K562 (cell line): ENCODE measurements around the gene PIK3CD. TPM values are rescaled to one million over a fixed set of nuclear protein-coding genes. Genes with fewer than 3 reads are reported as not detected.
A peak's percentile ranks its signal among the peaks of the same experiment; 100 is the strongest.

Source experiments
- ATF1 ChIP-seq, 2 experiments: fragments of 450-650 bp in 1 of 2; IDR thresholded peaks; 2 replicates each; pipeline ENCODE4 v1.6.1; 2016; ENCODE audit warnings: missing compliant biosample characterization in 1 of 2, missing genetic modification characterization in 1 of 2
- BCOR ChIP-seq: fragments of 450-650 bp; IDR thresholded peaks from 2 replicates; pipeline ENCODE4 v1.6.1; 2016
- BRD9 ChIP-seq: fragments of 450-650 bp; IDR thresholded peaks from 2 replicates; pipeline ENCODE4 v1.6.1; 2018; ENCODE audit warnings: low read depth; ENCODE audit not compliant: partially characterized antibody
- CBX3 ChIP-seq, 2 experiments: IDR thresholded peaks; 1 replicate in 1 of 2; 2 replicates in 1 of 2; pipeline ENCODE4 v1.6.1; 2012; ENCODE audit warnings: inconsistent platforms in 2 of 2, low read length in 2 of 2, borderline replicate concordance in 1 of 2, control low read depth in 1 of 2
- PHF20 ChIP-seq: fragments of 450-650 bp; IDR thresholded peaks from 2 replicates; pipeline ENCODE4 v1.6.1; 2018; ENCODE audit not compliant: partially characterized antibody
- PTRF ChIP-seq: fragments of 450-650 bp; IDR thresholded peaks from 2 replicates; pipeline ENCODE4 v1.6.1; 2016; ENCODE audit warnings: mild to moderate bottlenecking, missing genetic modification characterization, missing compliant biosample characterization
- REST ChIP-seq, 2 experiments: fragments of 450-650 bp; formaldehyde crosslinking in 1 of 2; IDR thresholded peaks; 2 replicates each; pipeline versions ENCODE4 v1.4.0 to v1.6.1; 2014 to 2020; ENCODE audit warnings: mild to moderate bottlenecking in 2 of 2, borderline replicate concordance in 1 of 2, low read depth in 1 of 2
- SAFB ChIP-seq: fragments of 200-400 bp; formaldehyde crosslinking; IDR thresholded peaks from 2 replicates; pipeline ENCODE4 v1.6.1; 2017; ENCODE audit warnings: low read depth, low read length, borderline replicate concordance
- SNAPC5 ChIP-seq: fragments of 250-450 bp; sonication (Bioruptor Pico); IDR thresholded peaks from 2 replicates; pipeline ENCODE4 v1.8.0; 2021; ENCODE audit warnings: moderate library complexity, mild to moderate bottlenecking, inconsistent platforms
- YBX1 ChIP-seq: fragments of 450-650 bp; IDR thresholded peaks from 2 replicates; pipeline ENCODE4 v1.7.1; 2016; ENCODE audit warnings: mild to moderate bottlenecking
- YY1 ChIP-seq, 3 experiments: IDR thresholded peaks; 2 replicates each; pipeline ENCODE4 v1.6.1; 2011; ENCODE audit warnings: low read length in 2 of 3, mild to moderate bottlenecking in 2 of 3, moderate library complexity in 2 of 3, borderline replicate concordance in 1 of 3, control low read depth in 1 of 3, low read depth in 1 of 3; ENCODE audit not compliant: insufficient read depth in 3 of 3, insufficient replicate concordance in 2 of 3, control insufficient read depth in 1 of 3, insufficient read length in 1 of 3; ENCODE audit errors: extremely low read depth in 1 of 3
- ZBTB9 ChIP-seq: fragments of 450-650 bp; formaldehyde crosslinking; IDR thresholded peaks from 2 replicates; pipeline ENCODE4 v1.4.0; 2020; ENCODE audit warnings: mild to moderate bottlenecking, moderate library complexity
- ZNF740 ChIP-seq, 3 experiments: fragments of 200-800 bp in 1 of 3; sonication (Bioruptor generic) in 1 of 3; sonication (generic) in 1 of 3; formaldehyde crosslinking in 1 of 3; IDR thresholded peaks; 2 replicates each; pipeline versions ENCODE4 v1.6.1 to v1.8.0; 2016 to 2022; ENCODE audit warnings: mild to moderate bottlenecking in 2 of 3, missing compliant biosample characterization in 2 of 3, missing genetic modification characterization in 2 of 3, missing genetic modification reagents in 1 of 3
- polyA plus RNA-seq, 8 experiments: library from polyadenylated mRNA; depleted of rRNA in 4 of 8; stranded (reverse) in 5 of 8; unstranded in 3 of 8; fragments of >200 nt; fragmentation: Nextera tagmentation in 2 of 8; fragmentation: Illumina TruSeq in 1 of 8; extraction: Ambion mirVana in 2 of 8; extraction: Trizol in 1 of 8; gene quantifications; 2 replicates each; pipeline versions ENCODE4 v1.2.1 to v1.2.3, GENCODE V29; 2011 to 2014; ENCODE audit warnings: inconsistent platforms in 1 of 8, missing spikeins in 1 of 8
- total RNA-seq, 7 experiments: library from RNA; depleted of rRNA in 6 of 7; stranded (reverse); fragments of >200 nt in 6 of 7; fragmentation: Illumina TruSeq in 2 of 7; extraction: Trizol in 2 of 7; gene quantifications; 2 replicates each; pipeline versions ENCODE4 v1.2.1 to v1.2.3, GENCODE V29; 2011 to 2021; ENCODE audit warnings: low replicate concordance in 1 of 7

The PIK3CD gene
- total and polyA plus RNA-seq, 9 of the 15 experiments (the other 6 are each of a cell fraction or from before 2014, with no cell fraction given), result 1.8 to 20.8 (median 7.2) TPM

- no peak for TF ChIP-seq REST (IDR thresholded peaks at IDR 0.05; ENCODE audit: borderline replicate concordance)
- TF ChIP-seq REST (CRISPR knock-in tag; IDR thresholded peaks at IDR 0.05; ENCODE audit: low read depth), result no peak
- no peak for TF ChIP-seq YBX1
- peak in 1 of 2 experiments; percentile 81; a peak in 2 of 3 replicates for TF ChIP-seq CBX3 (IDR thresholded peaks at IDR 0.05; ENCODE audit: borderline replicate concordance in 1 of 2, low read length in 2 of 2)
- TF ChIP-seq ZBTB9, result peak; percentile 39; the same call in 1 of the 2 replicates
- TF ChIP-seq PHF20, result peak; percentile 72
- TF ChIP-seq SAFB, result no peak
- TF ChIP-seq BRD9, result peak; percentile 36
- TF ChIP-seq YY1 (IDR thresholded peaks at IDR 0.05; ENCODE audit: borderline replicate concordance in 1 of 3, control insufficient read depth in 1 of 3, extremely low read depth in 1 of 3, insufficient read depth in 3 of 3, insufficient read length in 1 of 3, insufficient replicate concordance in 2 of 3, low read depth in 1 of 3, low read length in 2 of 3), result peak in 1 of 3 experiments; percentile 65
- no peak for TF ChIP-seq ATF1 (CRISPR knock-in tag; IDR thresholded peaks at IDR 0.05)
- no peak for TF ChIP-seq ATF1 (tag; IDR thresholded peaks at IDR 0.05)
- no peak; the same call in 1 of the 2 replicates for TF ChIP-seq ZNF740 (CRISPR knock-in tag; IDR thresholded peaks at IDR 0.05)
- peak in 1 of 2 experiments; percentile 50; a peak in 1 of 4 replicates for TF ChIP-seq ZNF740 (tag; IDR thresholded peaks at IDR 0.05)
- no peak for TF ChIP-seq PTRF (tag)
- TF ChIP-seq BCOR, result peak; percentile 99
- no peak for TF ChIP-seq SNAPC5 (CRISPR knock-in tag)
Observed at GRCh38 chr1:9629445-9630201, 21.9 kb upstream of the PIK3CD start (continued).
